Esophagus squamous epithelium (tissue), 4 donors: ENCODE results near the gene SMARCC2.
A peak's percentile ranks its signal among the peaks of the same experiment; 100 is the strongest.

Source experiments
- CTCF ChIP-seq, 6 experiments: fragments of 450-650 bp in 4 of 6; fragments of 200-600 bp in 2 of 6; sonication (generic) in 2 of 6; IDR thresholded peaks; one replicate each; pipeline ENCODE4 v1.5.1; 2016 to 2019; ENCODE audit warnings: antibody characterized with exemption in 6 of 6, mild to moderate bottlenecking in 4 of 6, moderate library complexity in 4 of 6
- POLR2A ChIP-seq, 4 donors: fragments of 450-650 bp; IDR thresholded peaks; one replicate each; pipeline ENCODE4 v1.6.1; 2017; ENCODE audit warnings: antibody characterized with exemption in 4 of 4, mild to moderate bottlenecking in 4 of 4, moderate library complexity in 3 of 4

DNA sequence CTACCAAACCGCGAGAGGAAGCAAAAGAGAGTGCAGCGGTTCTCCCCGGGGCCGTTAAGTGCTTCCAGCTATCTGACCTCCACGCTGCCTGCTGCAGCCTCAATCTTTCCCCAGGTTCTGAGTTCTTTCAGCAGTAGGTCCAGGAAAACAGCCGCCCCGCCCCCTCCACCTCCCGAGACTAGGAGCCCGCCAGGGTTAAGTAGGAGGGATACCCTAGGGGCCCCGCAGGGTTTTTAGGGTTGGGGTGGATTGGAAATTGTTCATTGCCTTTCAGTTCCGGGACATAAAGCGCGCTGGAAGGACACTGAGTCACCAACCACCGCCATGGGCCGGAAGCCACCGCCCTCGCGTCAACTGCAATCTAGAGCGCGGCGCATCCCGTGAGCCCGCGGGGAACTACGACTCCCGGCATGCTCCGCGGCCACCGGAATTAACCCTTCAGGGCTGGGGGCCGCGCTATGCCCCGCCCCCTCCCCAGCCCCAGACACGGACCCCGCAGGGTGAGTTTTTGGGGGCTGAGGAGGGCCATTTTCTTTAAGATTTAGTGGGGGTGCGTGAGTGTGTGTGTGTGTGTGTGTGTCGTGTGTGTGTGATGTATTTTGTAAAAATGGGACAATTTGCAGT lies 37.0 kb downstream of the SMARCC2 start, which contains the start of gene MYL6B:
- peak in 2 of 4 donors; percentile 65 to 67 for TF ChIP-seq POLR2A (IDR thresholded peaks at IDR 0.05)
- peak in 2 of 6 experiments; percentile 1 to 32 for TF ChIP-seq CTCF (IDR thresholded peaks at IDR 0.05)
